Heart right ventricle (tissue), 16 donors: ENCODE data around the gene DAGLB. TPM values are rescaled to one million over a fixed set of nuclear protein-coding genes. Genes with fewer than 3 reads are reported as not detected.

Experiments used
- ATAC-seq, 8 donors: fragments of 200-7000 bp; cut with Tn5 transposase; one replicate each; pipeline ENCODE4 v1.9.1; 2020; ENCODE audit warnings: mild to moderate bottlenecking in 8 of 8, moderate library complexity in 8 of 8, moderate number of reproducible peaks in 1 of 8
- DNase-seq, 2 donors: peaks; one replicate each; pipeline ENCODE4 v3.0.0-alpha.2; 2020
- H3K27ac ChIP-seq, 10 donors: fragments of 200-600 bp; sonication (generic) in 2 of 10; one replicate each; pipeline versions ENCODE4 v1.5.0 to v1.8.0; 2020 to 2022; ENCODE audit warnings: mild to moderate bottlenecking in 3 of 10
- H3K27me3 ChIP-seq, 7 donors: fragments of 200-600 bp; one replicate each; pipeline ENCODE4 v1.8.0; 2021 to 2022; ENCODE audit warnings: mild to moderate bottlenecking in 2 of 7
- H3K36me3 ChIP-seq, 9 donors: fragments of 200-600 bp; sonication (generic) in 1 of 9; one replicate each; pipeline versions ENCODE4 v1.5.0 to v1.8.0; 2020 to 2022; ENCODE audit warnings: mild to moderate bottlenecking in 2 of 9
- H3K4me1 ChIP-seq, 9 donors: fragments of 200-600 bp; sonication (generic) in 1 of 9; one replicate each; pipeline versions ENCODE4 v1.5.0 to v1.8.0; 2020 to 2022; ENCODE audit warnings: mild to moderate bottlenecking in 4 of 9
- H3K4me3 ChIP-seq, 10 donors: fragments of 200-600 bp; sonication (generic) in 2 of 10; one replicate each; pipeline versions ENCODE4 v1.5.0 to v1.8.0; 2020 to 2022; ENCODE audit warnings: mild to moderate bottlenecking in 7 of 10, moderate library complexity in 2 of 10
- H3K9me3 ChIP-seq, 11 donors: fragments of 200-600 bp in 10 of 11; sonication (generic) in 2 of 11; one replicate each; pipeline versions ENCODE4 v1.5.0 to v1.8.0; 2013 to 2022; ENCODE audit warnings: mild to moderate bottlenecking in 2 of 11, control low read depth in 1 of 11, moderate library complexity in 1 of 11
- WGBS, 2 donors: extraction: QIAGEN DNeasy Blood & Tissue Kit; methylation state at CpG; one replicate each; pipeline ENCODE4 v1.1.7; 2013; ENCODE audit warnings: inconsistent platforms in 1 of 2; 5-methylcytosine and 5-hydroxymethylcytosine counted together
- intact Hi-C, 10 donors: fragments of 100-400 bp; cut with DNase I; formaldehyde crosslinking; loops; one replicate each; pipeline versions ENCODE4 v1.11.1 to v1.14.2; 2022
- polyA plus RNA-seq, 2 donors: library from polyadenylated mRNA; stranded (reverse); fragments of 200-250 nt; gene quantifications; one replicate each; pipeline ENCODE4 v1.2.3, GENCODE V29; 2013
- total RNA-seq, 10 donors: library from RNA; stranded (reverse); fragmentation: NEBNext Ultra II Directional in 3 of 10; extraction: Animal tissue kit (Norgen Biotek cat#: 25700) in 3 of 10; gene quantifications; one replicate each; pipeline versions ENCODE4 v1.2.1 to v1.2.4, GENCODE V29; 2021 to 2023
- TF ChIP-seq, protein P1 (sequence below), 9 donors: fragments of 200-600 bp; sonication (generic) in 2 of 9; IDR thresholded peaks; one replicate each; pipeline versions ENCODE4 v1.5.0 to v1.8.0; 2021 to 2022; ENCODE audit warnings: antibody characterized with exemption in 9 of 9, mild to moderate bottlenecking in 5 of 9, moderate library complexity in 1 of 9
- donor health status: Arrhythmogenic right ventricular cardiomyopathy.
- donor health status: ischemic (EF 13 %, LVEDD 7.1; RV severe dilation, severe dysfunction).
- donor health status: healthy with polysubstance abuse.
- donor health status: DM: no; HTN: yes; CAD: no.
- donor health status: DM: no; HTN: no; CAD: no.
- donor health status: ischemic (EF 25% LVEDD 6.9; RV normal size, moderate dysfunction).
- donor health status: ischemic (EF 25% LVEDD 5.7; RV mildly dilated, moderate dysfunction).
- donor health status: healthy.
- donor health status: DM: yes; HTN: yes; CAD: no.
- donor health status: Ischemic cardiomyopathy.
- donor health status: ischemic (EF 35%, LVEDD 5.7; RV mildly dilated, moderate dysfunction).
- donor health status: nonischemic (EF 11% LVEDD 7.7; RV severe dilation, severe dysfunction).
- donor health status: DM: yes; HTN: yes; CAD: no.
- donor health status: PGD.
- donor health status: ischemic (EF 29% LVEDD 5.4; RV normal size, mild dysfunction).
- donor health status: nonischemic (EF 23%, LVEDD 6.1; RV moderate dilation, normal function).

DAGLB gene
- total and polyA plus RNA-seq, 12 donors = 4.8 to 12.9 (median 6.3) TPM

DNA sequence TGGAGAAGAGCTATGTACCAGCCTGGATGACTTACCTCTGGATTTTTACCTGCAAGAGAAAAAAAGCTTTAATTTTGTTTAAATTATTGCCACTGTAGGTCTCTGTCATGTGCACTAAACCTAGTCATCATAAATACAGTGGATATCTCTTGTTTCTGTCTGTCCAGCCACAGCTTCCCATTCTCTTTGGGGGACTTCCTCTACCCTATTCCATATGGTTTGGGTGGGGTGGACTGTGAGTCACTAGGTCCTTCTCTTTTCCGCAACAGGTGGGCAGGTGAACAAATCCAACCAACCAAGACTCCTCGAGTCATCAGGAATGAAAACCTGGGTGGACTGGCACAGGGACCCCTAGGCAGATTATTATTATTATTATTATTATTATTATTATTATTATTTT is 88.0 kb downstream of the DAGLB start:
- intact Hi-C loops = loop anchor here in 1 of 10 donors (10.0 kb wide), 1 partner anchor 75 kb away; no protein-coding TSS in a partner anchor
- TF ChIP-seq, protein P1, sequence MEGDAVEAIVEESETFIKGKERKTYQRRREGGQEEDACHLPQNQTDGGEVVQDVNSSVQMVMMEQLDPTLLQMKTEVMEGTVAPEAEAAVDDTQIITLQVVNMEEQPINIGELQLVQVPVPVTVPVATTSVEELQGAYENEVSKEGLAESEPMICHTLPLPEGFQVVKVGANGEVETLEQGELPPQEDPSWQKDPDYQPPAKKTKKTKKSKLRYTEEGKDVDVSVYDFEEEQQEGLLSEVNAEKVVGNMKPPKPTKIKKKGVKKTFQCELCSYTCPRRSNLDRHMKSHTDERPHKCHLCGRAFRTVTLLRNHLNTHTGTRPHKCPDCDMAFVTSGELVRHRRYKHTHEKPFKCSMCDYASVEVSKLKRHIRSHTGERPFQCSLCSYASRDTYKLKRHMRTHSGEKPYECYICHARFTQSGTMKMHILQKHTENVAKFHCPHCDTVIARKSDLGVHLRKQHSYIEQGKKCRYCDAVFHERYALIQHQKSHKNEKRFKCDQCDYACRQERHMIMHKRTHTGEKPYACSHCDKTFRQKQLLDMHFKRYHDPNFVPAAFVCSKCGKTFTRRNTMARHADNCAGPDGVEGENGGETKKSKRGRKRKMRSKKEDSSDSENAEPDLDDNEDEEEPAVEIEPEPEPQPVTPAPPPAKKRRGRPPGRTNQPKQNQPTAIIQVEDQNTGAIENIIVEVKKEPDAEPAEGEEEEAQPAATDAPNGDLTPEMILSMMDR (IDR thresholded peaks at IDR 0.05) = no peak
- Histone ChIP-seq H3K9me3 (no peaks in the 10 kb centered on the region), H3K4me3 (no peak overlapping the region), H3K27ac (peak overlapping the region in 1 of 10 donors; percentile 28), H3K36me3 (no peaks in the 10 kb centered on the region), H3K27me3 (no peaks in the 10 kb centered on the region), H3K4me1 (peaks cover 0 to 19% (median 0%) of the 10 kb centered on the region in 9 donors)
- ATAC-seq = peak in 1 of 8 donors; percentile 17
- DNase-seq = no peak
- WGBS, 2 donors = 95 to 96% methylated on average over 2 of the region's 2 CpGs

Other genes with a start within 250 kb of the DAGLB start
- 10 to 100 TPM; 16.2 to 27.9 (median 23.2) TPM for gene CYTH3, start 175.3 kb downstream of the DAGLB start, total RNA-seq
- 10 to 100 TPM; 15.9 to 17.0 TPM for gene CYTH3, start 175.3 kb downstream of the DAGLB start, polyA plus RNA-seq
- 10 to 100 TPM; 16.0 to 39.4 (median 19.1) TPM for gene FAM220A, start 99.0 kb downstream of the DAGLB start, total RNA-seq
- 10 to 100 TPM; 12.4 to 15.1 TPM for gene FAM220A, start 99.0 kb downstream of the DAGLB start, polyA plus RNA-seq
- gene RAC1, start 73.4 kb downstream of the DAGLB start, total RNA-seq = 100 to 1,000 TPM; 115 to 180 (median 137) TPM
- 100 to 1,000 TPM; 164 to 205 TPM for gene RAC1, start 73.4 kb downstream of the DAGLB start, polyA plus RNA-seq
- 10 to 100 TPM; 38.8 to 78.4 (median 46.6) TPM for gene KDELR2, start 36.2 kb upstream of the DAGLB start, total RNA-seq
- gene KDELR2, start 36.2 kb upstream of the DAGLB start, polyA plus RNA-seq = 10 to 100 TPM; 29.3 to 92.4 TPM
- under 1 TPM in 1 of 10 donors, not detected in 9; 0.11 TPM for gene GRID2IP, start 103.5 kb upstream of the DAGLB start, total RNA-seq
- under 1 TPM; 0.01 to 0.15 TPM for gene GRID2IP, start 103.5 kb upstream of the DAGLB start, polyA plus RNA-seq
- gene ZDHHC4, start 129.5 kb upstream of the DAGLB start, total RNA-seq = 10 to 100 TPM; 29.7 to 53.5 (median 43.3) TPM
- gene ZDHHC4, start 129.5 kb upstream of the DAGLB start, polyA plus RNA-seq = 10 to 100 TPM; 25.5 to 54.2 TPM
- 10 to 100 TPM in 9 of 10 donors, 1 to 10 TPM in 1; 9.8 to 22.0 (median 13.5) TPM for gene INTS15, start 142.1 kb upstream of the DAGLB start, total RNA-seq
- gene INTS15, start 142.1 kb upstream of the DAGLB start, polyA plus RNA-seq = 10 to 100 TPM; 10.2 to 12.7 TPM
- gene ZNF853, start 167.7 kb upstream of the DAGLB start, total RNA-seq = 10 to 100 TPM in 8 of 10 donors, 1 to 10 TPM in 2; 8.8 to 16.3 (median 13.9) TPM
- 1 to 10 TPM; 1.2 to 3.5 TPM for gene ZNF853, start 167.7 kb upstream of the DAGLB start, polyA plus RNA-seq
- 10 to 100 TPM in 8 of 10 donors, 1 to 10 TPM in 2; 9.8 to 20.1 (median 14.0) TPM for gene ZNF316, start 189.4 kb upstream of the DAGLB start, total RNA-seq
- gene ZNF316, start 189.4 kb upstream of the DAGLB start, polyA plus RNA-seq = 10 to 100 TPM in 1 of 2 donors, 1 to 10 TPM in 1; 7.6 to 20.8 TPM